Measurements from ENCODE around the gene KCNK16.
"Not testable (repeated sequence)": the region's sequence is repeated elsewhere in the genome, so short reads cannot be mapped to it uniquely, and the experiment has no call there.

Gene KCNK16

GRCh38 chr6:39309942-39310531, 12.5 kb downstream of the KCNK16 start:
- DNase-seq (ENCODE audit: low spot score) = peak; percentile 91

GRCh38 chr6:39307462-39307861, 15.0 kb downstream of the KCNK16 start:
- no peak for DNase-seq (ENCODE audit: low spot score)

DNA sequence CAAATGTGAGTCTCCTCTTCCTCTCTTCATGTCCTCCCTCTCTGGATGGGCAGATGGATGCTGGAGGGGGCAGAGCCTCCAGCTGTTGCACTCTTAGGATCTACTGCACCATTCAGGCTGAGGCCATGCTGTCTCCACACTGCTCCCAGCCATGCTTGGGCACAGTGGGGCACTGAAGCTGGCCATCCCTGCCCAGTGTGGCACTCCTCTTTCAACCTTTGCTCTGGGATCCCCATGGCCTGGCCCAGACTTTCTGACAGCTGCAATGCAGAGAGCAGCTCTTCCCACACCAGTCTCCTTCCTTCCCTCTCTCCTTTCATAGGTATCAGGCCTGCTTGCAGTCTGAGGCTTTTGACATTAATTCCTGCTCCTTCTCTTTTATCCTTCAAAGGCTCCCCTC, 17.6 kb downstream of the KCNK16 start:
- no peak for DNase-seq (ENCODE audit: low spot score)

DNA sequence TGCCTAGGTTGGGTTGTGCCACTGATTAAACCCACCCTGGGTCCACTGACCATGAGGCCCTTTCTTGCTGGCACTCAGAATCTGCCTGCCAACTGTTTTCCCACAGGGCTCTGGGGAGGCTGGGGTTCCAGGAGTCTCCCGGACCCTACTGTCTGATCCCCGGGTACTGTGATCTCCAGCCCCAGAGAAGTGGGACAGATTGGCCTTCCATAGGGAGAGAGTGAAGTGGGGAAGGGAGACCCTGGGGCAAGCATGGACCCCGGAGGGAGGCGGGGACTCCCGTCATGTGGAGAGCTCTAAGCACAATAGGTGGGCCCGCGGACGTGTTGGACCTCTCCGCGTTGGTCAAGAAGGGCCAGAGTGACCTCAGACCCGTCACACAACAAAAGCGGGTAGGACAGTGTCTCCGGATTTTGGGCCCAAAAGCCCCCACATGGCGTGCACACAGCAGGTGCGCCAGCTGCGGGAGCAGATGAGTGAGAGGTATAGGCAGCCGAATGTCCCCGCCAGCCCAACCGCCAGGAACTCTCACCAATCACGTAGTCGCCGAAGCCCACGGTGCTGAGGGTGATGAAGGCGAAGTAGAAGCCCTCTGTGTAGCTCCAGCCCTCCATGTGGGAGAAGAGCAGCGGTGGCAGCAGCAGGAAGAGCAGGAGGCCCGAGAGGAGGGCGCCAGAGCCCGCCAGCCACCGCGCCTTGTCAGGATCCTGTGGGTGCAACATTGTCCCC, 18.9 kb downstream of the KCNK16 start:
- no peak for DNase-seq (ENCODE audit: low spot score)

- peak; percentile 89 for DNase-seq (ENCODE audit: low spot score)
These were observed 19.7 kb downstream of the KCNK16 start for GRCh38 chr6:39302669-39303424.

GRCh38 chr6:39302011-39302410, 20.5 kb downstream of the KCNK16 start:
- no peak for DNase-seq (ENCODE audit: low spot score)

DNA sequence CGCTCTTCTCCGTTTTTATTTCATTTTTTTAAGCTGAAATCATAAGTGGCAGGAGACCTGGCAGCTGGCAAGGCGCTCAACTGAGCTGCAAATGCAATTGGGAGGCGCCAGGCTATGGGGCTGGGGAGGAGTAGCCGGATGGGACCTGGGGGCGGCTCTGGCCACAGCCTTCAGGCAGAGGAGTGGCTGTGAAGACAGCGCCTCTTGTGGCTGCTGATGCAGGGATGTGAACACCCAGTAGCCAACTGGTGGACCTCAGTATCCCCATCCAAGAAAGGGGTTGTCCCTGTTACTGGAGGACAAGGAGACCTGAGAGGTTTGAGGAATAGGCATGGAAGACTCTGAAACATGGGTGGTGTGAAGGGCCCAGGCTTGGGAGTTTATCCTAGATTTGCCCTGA, 20.9 kb downstream of the KCNK16 start:
- no peak for DNase-seq (ENCODE audit: low spot score)

GRCh38 chr6:39300739-39301138, 21.8 kb downstream of the KCNK16 start:
- no peak for DNase-seq (ENCODE audit: low spot score)

DNA sequence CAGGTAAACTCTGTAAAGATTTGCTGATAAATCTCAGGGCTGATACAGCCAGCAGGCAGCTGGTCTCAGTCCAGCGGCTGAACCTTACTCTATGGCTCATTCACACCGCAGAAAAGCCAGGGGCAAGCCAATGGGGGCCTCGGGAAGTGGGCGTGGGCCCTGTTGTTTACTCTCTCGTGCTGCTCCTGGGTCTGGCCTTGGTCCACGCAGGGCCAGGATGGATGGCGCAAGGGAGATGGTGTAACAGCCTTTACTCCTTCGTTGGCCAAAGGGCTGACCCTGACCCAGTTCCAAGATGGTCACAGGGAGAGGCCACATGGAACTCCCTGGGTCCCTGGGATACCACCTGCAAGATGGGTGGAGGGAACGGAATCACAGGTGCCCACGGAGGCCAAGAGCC, 24.4 kb downstream of the KCNK16 start:
- no peak for DNase-seq (ENCODE audit: low spot score)

GRCh38 chr6:39296745-39297640, 25.5 kb downstream of the KCNK16 start:
- no peak for DNase-seq (ENCODE audit: low spot score)

- DNase-seq (ENCODE audit: low spot score) = no peak
These were observed 26.9 kb downstream of the KCNK16 start for GRCh38 chr6:39295611-39296011.

DNA sequence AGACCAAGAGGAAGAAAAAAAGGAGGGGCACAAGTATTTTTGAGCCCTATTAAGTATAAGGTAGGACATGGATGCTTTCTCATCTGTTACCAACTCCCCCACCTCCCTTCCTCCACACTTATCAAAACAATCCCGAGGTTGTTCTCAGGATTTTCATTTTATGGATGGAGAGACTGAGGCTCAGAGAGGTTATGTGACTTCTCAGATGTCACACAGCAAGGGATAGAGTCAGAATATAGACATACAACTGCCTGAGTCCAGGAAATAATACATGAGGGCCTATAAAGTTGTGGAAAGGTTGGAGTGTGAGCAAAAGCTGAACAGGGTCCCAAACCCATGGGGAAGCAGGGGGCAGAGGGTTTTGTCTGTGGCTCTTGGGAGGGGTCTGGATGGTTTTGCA, 27.6 kb downstream of the KCNK16 start:
- no peak for DNase-seq (ENCODE audit: low spot score)

DNA sequence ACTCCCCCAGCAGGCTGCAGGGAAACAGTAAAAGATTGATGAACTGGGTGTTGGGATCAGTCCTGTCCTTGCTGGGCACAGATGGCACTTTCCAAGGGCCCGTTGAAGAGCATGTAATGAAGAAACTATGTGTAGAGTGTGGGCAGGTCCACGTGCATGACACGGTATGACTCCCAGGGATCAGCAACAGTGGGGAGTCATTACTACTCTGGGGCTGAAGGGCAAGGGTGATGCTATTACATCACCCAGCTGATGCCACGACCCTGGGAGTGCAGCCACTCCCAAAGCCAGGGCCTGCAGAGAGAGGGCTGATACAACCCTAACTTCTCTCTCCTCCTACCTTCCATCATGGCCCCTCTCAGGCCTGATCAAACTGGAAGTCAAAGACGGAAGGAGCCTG, 28.4 kb downstream of the KCNK16 start:
- no peak for DNase-seq (ENCODE audit: low spot score)

- no peak for DNase-seq (ENCODE audit: low spot score)
These were observed 29.9 kb downstream of the KCNK16 start for GRCh38 chr6:39292637-39293036.

DNA sequence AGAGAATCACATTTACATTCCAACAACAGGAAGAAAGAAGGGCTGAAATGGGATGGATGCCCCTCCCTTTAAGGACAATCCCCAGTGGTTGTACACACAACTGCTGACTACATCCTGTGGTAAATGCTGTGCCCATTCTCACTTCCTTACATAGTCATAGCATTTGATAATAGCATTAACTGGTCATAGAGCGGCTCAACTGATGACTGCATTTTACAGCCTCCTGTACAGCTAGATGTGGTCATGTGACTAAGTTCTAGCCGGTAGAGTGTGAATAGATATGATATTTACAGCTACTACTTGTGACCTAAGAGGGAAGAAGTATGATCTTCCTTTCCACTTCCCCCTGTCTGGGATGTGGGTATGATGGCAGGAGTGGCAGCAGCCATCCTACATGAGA, 33.0 kb downstream of the KCNK16 start:
- no peak for DNase-seq (ENCODE audit: low spot score)

DNA sequence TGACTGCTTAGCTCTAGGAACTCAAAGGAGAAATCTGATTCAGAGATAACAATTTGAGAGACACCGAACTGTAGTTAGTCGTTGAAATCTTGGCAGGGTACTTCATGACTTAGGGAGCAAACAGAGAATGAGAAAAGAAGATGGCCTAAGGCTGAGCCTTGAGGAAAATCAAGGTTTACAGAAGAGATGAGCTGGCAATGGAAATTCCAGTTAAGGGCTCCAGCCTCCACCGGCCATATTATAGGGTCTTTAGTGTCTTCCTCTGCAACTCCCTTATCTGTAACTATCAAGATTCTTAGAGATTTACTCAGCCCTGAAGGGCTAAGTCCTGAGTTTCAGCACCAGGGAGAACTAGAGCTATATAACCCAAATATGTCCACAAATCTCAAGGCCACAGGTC, 34.9 kb downstream of the KCNK16 start:
- DNase-seq (ENCODE audit: low spot score) = no peak

DNA sequence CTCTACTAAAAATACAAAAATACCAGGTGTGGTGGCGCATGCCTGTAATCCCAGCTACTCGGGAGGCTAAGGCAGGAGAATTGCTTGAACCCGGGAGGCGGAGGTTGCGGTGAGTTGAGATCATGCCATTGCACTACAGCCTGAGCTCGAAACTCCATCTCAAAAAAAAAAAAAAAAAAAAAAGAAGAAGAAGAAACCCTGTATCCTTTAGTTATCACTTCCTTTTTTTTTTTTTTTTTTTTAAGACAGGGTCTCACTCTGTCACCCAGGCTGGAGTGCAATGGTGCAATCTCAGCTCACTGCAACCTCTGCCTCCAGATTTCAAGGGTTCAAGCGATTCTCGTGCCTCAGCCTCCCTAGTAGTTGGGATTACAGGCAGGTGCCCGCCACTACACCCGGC, 35.9 kb downstream of the KCNK16 start:
- DNase-seq (ENCODE audit: low spot score) = not testable (repeated sequence)

GRCh38 chr6:39282774-39283173, 39.7 kb downstream of the KCNK16 start:
- no peak for DNase-seq (ENCODE audit: low spot score)

DNA sequence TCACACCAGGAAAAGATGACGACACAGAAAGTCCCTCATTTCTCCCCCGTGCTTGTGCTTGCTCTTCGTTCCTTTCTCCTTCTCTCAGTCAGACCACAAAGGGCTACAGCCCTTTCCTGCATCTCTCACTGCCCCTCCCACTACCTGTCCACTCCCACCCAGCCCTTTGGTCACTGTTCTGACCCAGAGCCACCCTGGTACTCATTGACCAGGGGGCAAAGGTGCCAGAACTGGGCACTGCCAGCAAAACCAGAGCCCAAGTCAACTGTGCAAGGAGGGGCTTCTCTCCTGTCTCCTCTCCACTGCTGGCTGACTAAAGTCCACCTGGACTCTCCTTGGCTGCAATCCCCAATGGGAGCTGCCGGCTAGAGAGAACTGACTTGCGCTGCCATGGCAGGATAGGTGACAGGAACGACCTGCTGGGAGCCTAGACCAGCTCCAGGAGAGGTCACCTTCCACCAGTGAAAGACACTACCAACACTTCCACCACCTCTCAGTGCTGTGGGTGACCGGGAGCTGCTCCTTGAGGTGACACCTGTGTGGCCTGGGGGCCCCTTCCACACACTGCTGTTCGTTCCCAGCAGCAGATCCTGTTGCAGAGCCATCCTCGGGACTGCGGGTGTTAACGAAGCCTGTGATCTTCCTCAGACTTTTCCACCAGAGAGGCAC, 41.1 kb downstream of the KCNK16 start:
- DNase-seq (ENCODE audit: low spot score) = no peak

GRCh38 chr6:39280247-39280731, 42.2 kb downstream of the KCNK16 start:
- DNase-seq (ENCODE audit: low spot score) = peak; percentile 26

GRCh38 chr6:39279539-39279938, 43.0 kb downstream of the KCNK16 start:
- DNase-seq (ENCODE audit: low spot score) = no peak
